PFSK-1 (cell line): ENCODE data around the gene ACTL7B.

Source experiments
- POLR2AphosphoS5 ChIP-seq: IDR thresholded peaks from 2 replicates; pipeline ENCODE4 v1.6.1; 2012; ENCODE audit warnings: low read depth, mild to moderate bottlenecking, control low read depth, low read length, moderate library complexity
- TF ChIP-seq, protein P1 (sequence below), 2 experiments: IDR thresholded peaks; 2 replicates each; pipeline versions ENCODE4 v1.6.1 to v1.8.0; 2011 to 2012; ENCODE audit warnings: low read depth in 2 of 2, low read length in 2 of 2, control low read depth in 1 of 2, inconsistent platforms in 1 of 2, mild to moderate bottlenecking in 1 of 2, moderate library complexity in 1 of 2; ENCODE audit not compliant: insufficient read depth in 1 of 2

DNA sequence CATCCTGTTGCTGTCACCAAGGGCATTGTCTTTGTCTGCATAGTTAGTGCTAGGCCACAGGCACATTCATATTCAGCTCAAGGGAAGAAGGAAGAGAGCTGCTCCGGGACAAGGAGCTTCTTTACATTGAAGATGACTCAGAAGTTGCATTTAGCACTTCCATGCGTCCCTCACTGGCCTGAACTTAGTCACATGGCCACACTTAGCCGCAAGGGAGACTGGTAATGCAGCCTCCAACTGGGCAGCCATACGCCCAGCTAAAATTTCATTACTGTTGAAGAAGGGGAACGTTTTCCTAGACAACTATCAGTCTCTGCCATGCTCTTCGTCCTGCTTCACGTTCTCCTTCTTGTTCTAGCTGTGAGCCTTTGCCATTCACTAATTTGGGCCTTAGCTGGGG lies 20.0 kb downstream of the ACTL7B start:
- no peak for TF ChIP-seq POLR2AphosphoS5
- TF ChIP-seq, protein P1, sequence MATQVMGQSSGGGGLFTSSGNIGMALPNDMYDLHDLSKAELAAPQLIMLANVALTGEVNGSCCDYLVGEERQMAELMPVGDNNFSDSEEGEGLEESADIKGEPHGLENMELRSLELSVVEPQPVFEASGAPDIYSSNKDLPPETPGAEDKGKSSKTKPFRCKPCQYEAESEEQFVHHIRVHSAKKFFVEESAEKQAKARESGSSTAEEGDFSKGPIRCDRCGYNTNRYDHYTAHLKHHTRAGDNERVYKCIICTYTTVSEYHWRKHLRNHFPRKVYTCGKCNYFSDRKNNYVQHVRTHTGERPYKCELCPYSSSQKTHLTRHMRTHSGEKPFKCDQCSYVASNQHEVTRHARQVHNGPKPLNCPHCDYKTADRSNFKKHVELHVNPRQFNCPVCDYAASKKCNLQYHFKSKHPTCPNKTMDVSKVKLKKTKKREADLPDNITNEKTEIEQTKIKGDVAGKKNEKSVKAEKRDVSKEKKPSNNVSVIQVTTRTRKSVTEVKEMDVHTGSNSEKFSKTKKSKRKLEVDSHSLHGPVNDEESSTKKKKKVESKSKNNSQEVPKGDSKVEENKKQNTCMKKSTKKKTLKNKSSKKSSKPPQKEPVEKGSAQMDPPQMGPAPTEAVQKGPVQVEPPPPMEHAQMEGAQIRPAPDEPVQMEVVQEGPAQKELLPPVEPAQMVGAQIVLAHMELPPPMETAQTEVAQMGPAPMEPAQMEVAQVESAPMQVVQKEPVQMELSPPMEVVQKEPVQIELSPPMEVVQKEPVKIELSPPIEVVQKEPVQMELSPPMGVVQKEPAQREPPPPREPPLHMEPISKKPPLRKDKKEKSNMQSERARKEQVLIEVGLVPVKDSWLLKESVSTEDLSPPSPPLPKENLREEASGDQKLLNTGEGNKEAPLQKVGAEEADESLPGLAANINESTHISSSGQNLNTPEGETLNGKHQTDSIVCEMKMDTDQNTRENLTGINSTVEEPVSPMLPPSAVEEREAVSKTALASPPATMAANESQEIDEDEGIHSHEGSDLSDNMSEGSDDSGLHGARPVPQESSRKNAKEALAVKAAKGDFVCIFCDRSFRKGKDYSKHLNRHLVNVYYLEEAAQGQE (IDR thresholded peaks at IDR 0.05; ENCODE audit: insufficient read depth in 1 of 2, low read depth in 2 of 2, low read length in 2 of 2), result no peak
